ENCODE results near the gene APCDD1L. TPM values are rescaled to one million over a fixed set of nuclear protein-coding genes. Genes with fewer than 3 reads are reported as not detected.

APCDD1L gene
- total and polyA plus RNA-seq, 2 donors: 0.05 TPM

DNA sequence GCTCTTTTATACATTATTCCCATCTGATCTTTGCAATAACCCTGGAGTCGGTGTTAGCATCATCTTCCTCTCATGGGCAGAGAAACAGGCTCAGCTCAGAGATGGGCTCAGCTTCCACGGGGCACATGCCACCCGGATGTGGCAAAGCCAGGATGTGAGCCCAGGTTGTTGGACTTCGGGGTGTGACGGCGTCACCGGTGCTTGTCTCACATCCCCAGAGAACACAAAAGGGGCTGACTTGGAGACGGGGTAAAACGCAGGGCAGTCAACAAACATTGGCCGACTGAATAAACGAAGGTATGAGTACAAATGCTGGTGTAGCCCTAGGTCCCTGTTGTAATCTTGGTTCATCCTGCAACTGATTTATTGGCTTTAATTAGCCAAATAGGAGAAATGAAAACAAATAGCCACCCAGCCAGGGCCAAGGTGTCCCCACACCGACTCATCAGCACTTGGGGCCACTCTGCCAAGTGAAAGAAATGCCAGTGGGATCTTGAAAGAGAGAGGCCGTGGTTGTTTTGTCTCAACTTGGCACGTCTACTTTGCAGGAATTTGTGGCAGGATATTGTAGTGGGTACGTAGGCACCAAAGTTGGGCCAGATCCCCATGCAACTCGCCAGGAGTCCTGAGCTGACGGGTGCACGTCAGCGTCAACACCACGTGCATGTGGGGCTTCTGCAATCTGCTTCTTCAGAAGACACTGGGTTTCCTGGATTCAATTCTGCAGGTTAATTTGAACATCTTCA lies 42.8 kb downstream of the APCDD1L start:
- DNase-seq (ENCODE audit: low read depth in 6 of 9, low spot score in 9 of 9): no peak
- WGBS: 93% methylated on average over 20 of the region's 20 CpGs

GRCh38 chr20:58471193-58472164 lies 43.7 kb downstream of the APCDD1L start:
- peaks cover 0 to 20% of the 10 kb centered on the region in 2 donors for H3K27me3 ChIP-seq (ENCODE audit: control insufficient read depth in 2 of 2, insufficient read depth in 1 of 2, low read length in 1 of 2)
- no peak for DNase-seq (ENCODE audit: low read depth in 6 of 9, low spot score in 9 of 9)
- WGBS: 92% methylated on average over 26 of the region's 26 CpGs
- no peaks in the 10 kb centered on the region for H3K4me1 ChIP-seq (ENCODE audit: control insufficient read depth in 2 of 2, insufficient read depth in 2 of 2, low read length in 2 of 2)
- H3K9me3 ChIP-seq (ENCODE audit: control insufficient read depth in 2 of 2, insufficient read depth in 1 of 2, low read length in 1 of 2): no peaks in the 10 kb centered on the region
- no peak overlapping the region for H3K27ac ChIP-seq (ENCODE audit: low read depth in 1 of 2, low read length in 1 of 2)
- H3K4me3 ChIP-seq (ENCODE audit: low read length in 2 of 2): no peak overlapping the region
- H3K36me3 ChIP-seq (ENCODE audit: control insufficient read depth in 2 of 2, insufficient read depth in 2 of 2, low read length in 1 of 2): no peaks in the 10 kb centered on the region

More for the DNA sequence above, 42.8 kb downstream of the APCDD1L start:
- H3K27me3 ChIP-seq (ENCODE audit: control insufficient read depth in 2 of 2, insufficient read depth in 1 of 2, low read length in 1 of 2): peaks cover 0 to 12% of the 10 kb centered on the region in 2 donors
- H3K4me1 ChIP-seq (ENCODE audit: control insufficient read depth in 2 of 2, insufficient read depth in 2 of 2, low read length in 2 of 2): no peaks in the 10 kb centered on the region
- H3K4me3 ChIP-seq (ENCODE audit: low read length in 2 of 2): no peak overlapping the region
- no peaks in the 10 kb centered on the region for H3K9me3 ChIP-seq (ENCODE audit: control insufficient read depth in 2 of 2, insufficient read depth in 1 of 2, low read length in 1 of 2)
- H3K36me3 ChIP-seq (ENCODE audit: control insufficient read depth in 2 of 2, insufficient read depth in 2 of 2, low read length in 1 of 2): no peaks in the 10 kb centered on the region
- no peak overlapping the region for H3K27ac ChIP-seq (ENCODE audit: low read depth in 1 of 2, low read length in 1 of 2)

GRCh38 chr20:58470336-58471192 lies 44.6 kb downstream of the APCDD1L start:
- Histone ChIP-seq H3K27ac (ENCODE audit: low read depth in 1 of 2, low read length in 1 of 2) (no peak overlapping the region), H3K27me3 (ENCODE audit: control insufficient read depth in 2 of 2, insufficient read depth in 1 of 2, low read length in 1 of 2) (peaks cover 0 to 24% of the 10 kb centered on the region in 2 donors), H3K4me1 (ENCODE audit: control insufficient read depth in 2 of 2, insufficient read depth in 2 of 2, low read length in 2 of 2) (no peaks in the 10 kb centered on the region), H3K9me3 (ENCODE audit: control insufficient read depth in 2 of 2, insufficient read depth in 1 of 2, low read length in 1 of 2) (no peaks in the 10 kb centered on the region), H3K4me3 (ENCODE audit: low read length in 2 of 2) (no peak overlapping the region), H3K36me3 (ENCODE audit: control insufficient read depth in 2 of 2, insufficient read depth in 2 of 2, low read length in 1 of 2) (no peaks in the 10 kb centered on the region)
- WGBS: 97% methylated on average over 19 of the region's 19 CpGs
- no peak for DNase-seq (ENCODE audit: low read depth in 6 of 9, low spot score in 9 of 9)

DNA sequence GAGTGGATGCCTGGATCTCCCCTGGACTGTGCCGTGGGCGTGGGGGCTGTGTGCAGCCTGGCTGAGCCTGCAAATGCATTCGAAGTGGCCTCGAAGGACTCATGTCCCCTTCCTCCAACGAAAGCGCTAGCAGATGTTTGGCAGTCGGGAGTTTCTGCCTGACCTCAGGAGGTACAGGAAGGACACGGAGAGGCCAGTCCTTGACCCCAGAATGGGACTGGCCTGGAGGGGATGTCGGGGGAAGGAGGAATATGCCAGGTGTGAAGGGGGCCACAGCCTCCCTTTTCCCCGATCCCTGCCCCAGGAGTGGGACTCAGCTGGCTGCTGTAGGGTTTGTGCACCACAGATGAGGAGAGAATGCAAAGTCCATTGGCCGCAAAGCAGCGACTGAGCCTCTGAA lies 45.6 kb downstream of the APCDD1L start:
- no peak for DNase-seq (ENCODE audit: low read depth in 6 of 9, low spot score in 9 of 9)
- H3K4me1 ChIP-seq (ENCODE audit: control insufficient read depth in 2 of 2, insufficient read depth in 2 of 2, low read length in 2 of 2): no peaks in the 10 kb centered on the region

GRCh38 chr20:58467572-58468527 lies 47.3 kb downstream of the APCDD1L start:
- Histone ChIP-seq H3K4me1 (ENCODE audit: control insufficient read depth in 2 of 2, insufficient read depth in 2 of 2, low read length in 2 of 2) (no peaks in the 10 kb centered on the region), H3K36me3 (ENCODE audit: control insufficient read depth in 2 of 2, insufficient read depth in 2 of 2, low read length in 1 of 2) (no peaks in the 10 kb centered on the region), H3K27ac (ENCODE audit: low read depth in 1 of 2, low read length in 1 of 2) (no peak overlapping the region), H3K4me3 (ENCODE audit: low read length in 2 of 2) (no peak overlapping the region), H3K27me3 (ENCODE audit: control insufficient read depth in 2 of 2, insufficient read depth in 1 of 2, low read length in 1 of 2) (peaks cover 0 to 28% of the 10 kb centered on the region in 2 donors), H3K9me3 (ENCODE audit: control insufficient read depth in 2 of 2, insufficient read depth in 1 of 2, low read length in 1 of 2) (no peaks in the 10 kb centered on the region)
- no peak for DNase-seq (ENCODE audit: low read depth in 6 of 9, low spot score in 9 of 9)
- 88% methylated on average over 28 of the region's 28 CpGs for WGBS

More for the DNA sequence above, 45.6 kb downstream of the APCDD1L start:
- no peaks in the 10 kb centered on the region for H3K36me3 ChIP-seq (ENCODE audit: control insufficient read depth in 2 of 2, insufficient read depth in 2 of 2, low read length in 1 of 2)
- peaks cover 0 to 28% of the 10 kb centered on the region in 2 donors for H3K27me3 ChIP-seq (ENCODE audit: control insufficient read depth in 2 of 2, insufficient read depth in 1 of 2, low read length in 1 of 2)
- H3K4me3 ChIP-seq (ENCODE audit: low read length in 2 of 2): no peak overlapping the region
- WGBS: 92% methylated on average over 12 of the region's 12 CpGs
- H3K27ac ChIP-seq (ENCODE audit: low read depth in 1 of 2, low read length in 1 of 2): no peak overlapping the region
- H3K9me3 ChIP-seq (ENCODE audit: control insufficient read depth in 2 of 2, insufficient read depth in 1 of 2, low read length in 1 of 2): no peaks in the 10 kb centered on the region

GRCh38 chr20:58466729-58467571 lies 48.2 kb downstream of the APCDD1L start:
- Histone ChIP-seq H3K4me3 (ENCODE audit: low read length in 2 of 2) (no peak overlapping the region), H3K4me1 (ENCODE audit: control insufficient read depth in 2 of 2, insufficient read depth in 2 of 2, low read length in 2 of 2) (no peaks in the 10 kb centered on the region), H3K9me3 (ENCODE audit: control insufficient read depth in 2 of 2, insufficient read depth in 1 of 2, low read length in 1 of 2) (no peaks in the 10 kb centered on the region), H3K27me3 (ENCODE audit: control insufficient read depth in 2 of 2, insufficient read depth in 1 of 2, low read length in 1 of 2) (peaks cover 0 to 28% of the 10 kb centered on the region in 2 donors), H3K36me3 (ENCODE audit: control insufficient read depth in 2 of 2, insufficient read depth in 2 of 2, low read length in 1 of 2) (no peaks in the 10 kb centered on the region), H3K27ac (ENCODE audit: low read depth in 1 of 2, low read length in 1 of 2) (no peak overlapping the region)
- no peak for DNase-seq (ENCODE audit: low read depth in 6 of 9, low spot score in 9 of 9)
- WGBS: 58% methylated on average over 68 of the region's 68 CpGs

GRCh38 chr20:58466095-58466708 lies 49.0 kb downstream of the APCDD1L start:
- WGBS: 97% methylated on average over 27 of the region's 27 CpGs
- H3K9me3 ChIP-seq (ENCODE audit: control insufficient read depth in 2 of 2, insufficient read depth in 1 of 2, low read length in 1 of 2): no peaks in the 10 kb centered on the region
- no peak for DNase-seq (ENCODE audit: low read depth in 6 of 9, low spot score in 9 of 9)

More at GRCh38 chr20:58466095-58466708, 49.0 kb downstream of the APCDD1L start:
- Histone ChIP-seq H3K36me3 (ENCODE audit: control insufficient read depth in 2 of 2, insufficient read depth in 2 of 2, low read length in 1 of 2) (no peaks in the 10 kb centered on the region), H3K4me3 (ENCODE audit: low read length in 2 of 2) (no peak overlapping the region), H3K27me3 (ENCODE audit: control insufficient read depth in 2 of 2, insufficient read depth in 1 of 2, low read length in 1 of 2) (peaks cover 0 to 28% of the 10 kb centered on the region in 2 donors), H3K4me1 (ENCODE audit: control insufficient read depth in 2 of 2, insufficient read depth in 2 of 2, low read length in 2 of 2) (no peaks in the 10 kb centered on the region), H3K27ac (ENCODE audit: low read depth in 1 of 2, low read length in 1 of 2) (no peak overlapping the region)
